Memory B cell (primary cell): ENCODE measurements around the gene TUBA3E.
A peak's percentile ranks its signal among the peaks of the same experiment; 100 is the strongest.
"Not testable (repeated sequence)": the region's sequence is repeated elsewhere in the genome, so short reads cannot be mapped to it uniquely, and the experiment has no call there.

Experiments
- ATAC-seq: fragments of 150-1000 bp; cut with Tn5 transposase; 2 replicates; pipeline ENCODE4 v1.10.0; 2021; ENCODE audit warnings: low read depth, mild to moderate bottlenecking, moderate library complexity
- DNase-seq, 2 donors: peaks; one replicate each; pipeline ENCODE4 v3.0.0; 2022; ENCODE audit warnings: low spot score in 2 of 2
- H3K27ac Mint-ChIP-seq: one replicate; pipeline ENCODE4 v1.8.0; 2022; ENCODE audit warnings: mild to moderate bottlenecking, moderate library complexity, mixed read lengths
- H3K27me3 Mint-ChIP-seq: one replicate; pipeline ENCODE4 v1.8.0; 2022; ENCODE audit warnings: mixed read lengths
- H3K36me3 Mint-ChIP-seq: one replicate; pipeline ENCODE4 v1.8.0; 2022; ENCODE audit warnings: mild to moderate bottlenecking, mixed read lengths
- H3K4me1 Mint-ChIP-seq: one replicate; pipeline ENCODE4 v1.8.0; 2022; ENCODE audit warnings: mixed read lengths
- H3K4me3 Mint-ChIP-seq: one replicate; pipeline ENCODE4 v1.8.0; 2022; ENCODE audit warnings: mild to moderate bottlenecking, moderate library complexity, mixed read lengths
- H3K9me3 Mint-ChIP-seq: one replicate; pipeline ENCODE4 v1.8.0; 2022; ENCODE audit warnings: mixed read lengths

The TUBA3E gene

GRCh38 chr2:130162486-130162885 is 35.8 kb downstream of the TUBA3E start:
- H3K27me3 Mint-ChIP-seq, H3K4me3 Mint-ChIP-seq, DNase-seq, H3K9me3 Mint-ChIP-seq, ATAC-seq, H3K27ac Mint-ChIP-seq: not testable (repeated sequence)
- H3K36me3 Mint-ChIP-seq: peaks cover 32% of the 10 kb centered on the region
- H3K4me1 Mint-ChIP-seq: peaks cover 12% of the 10 kb centered on the region

- ATAC-seq, H3K27me3 Mint-ChIP-seq, H3K4me3 Mint-ChIP-seq, DNase-seq, H3K9me3 Mint-ChIP-seq: not testable (repeated sequence)
- H3K4me1 Mint-ChIP-seq: peaks cover 15% of the 10 kb centered on the region
- peak overlapping the region; percentile 35 for H3K27ac Mint-ChIP-seq
- peaks cover 27% of the 10 kb centered on the region for H3K36me3 Mint-ChIP-seq
Observed at GRCh38 chr2:130160838-130161705, 37.2 kb downstream of the TUBA3E start.

GRCh38 chr2:130160131-130160530 is 38.1 kb downstream of the TUBA3E start:
- Mint-ChIP-seq H3K27ac (peak overlapping the region; percentile 83), H3K36me3 (peaks cover 23% of the 10 kb centered on the region), H3K4me1 (peaks cover 15% of the 10 kb centered on the region), H3K9me3 (no peaks in the 10 kb centered on the region), H3K27me3 (no peaks in the 10 kb centered on the region), H3K4me3 (no peak overlapping the region)
- no peak for ATAC-seq
- DNase-seq: no peak

- ATAC-seq, H3K27me3 Mint-ChIP-seq, H3K9me3 Mint-ChIP-seq, H3K4me3 Mint-ChIP-seq, DNase-seq: not testable (repeated sequence)
- H3K27ac Mint-ChIP-seq: peak overlapping the region; percentile 83
- peaks cover 18% of the 10 kb centered on the region for H3K36me3 Mint-ChIP-seq
- H3K4me1 Mint-ChIP-seq: peaks cover 15% of the 10 kb centered on the region
Observed at GRCh38 chr2:130159376-130159775, 38.9 kb downstream of the TUBA3E start.

GRCh38 chr2:130158631-130159030 is 39.6 kb downstream of the TUBA3E start:
- Mint-ChIP-seq H3K9me3 (no peaks in the 10 kb centered on the region), H3K4me3 (no peak overlapping the region), H3K27me3 (no peaks in the 10 kb centered on the region), H3K27ac (peak overlapping the region; percentile 92), H3K36me3 (peaks cover 17% of the 10 kb centered on the region), H3K4me1 (peaks cover 15% of the 10 kb centered on the region)
- DNase-seq (no peak), ATAC-seq (no peak)

GRCh38 chr2:130157825-130158514 is 40.3 kb downstream of the TUBA3E start:
- not testable (repeated sequence) for H3K27me3 Mint-ChIP-seq, H3K9me3 Mint-ChIP-seq
- peak overlapping the region; percentile 92 for H3K27ac Mint-ChIP-seq
- ATAC-seq (peak; percentile 87), DNase-seq (peak; percentile 69 to 73)
- H3K36me3 Mint-ChIP-seq: peaks cover 16% of the 10 kb centered on the region
- peaks cover 15% of the 10 kb centered on the region for H3K4me1 Mint-ChIP-seq
- H3K4me3 Mint-ChIP-seq: peak overlapping the region; percentile 25

- H3K4me1 Mint-ChIP-seq: peaks cover 15% of the 10 kb centered on the region
- H3K27me3 Mint-ChIP-seq, H3K9me3 Mint-ChIP-seq: not testable (repeated sequence)
- peak overlapping the region; percentile 25 for H3K4me3 Mint-ChIP-seq
- H3K36me3 Mint-ChIP-seq: peaks cover 18% of the 10 kb centered on the region
- DNase-seq (peak; percentile 26 to 49), ATAC-seq (peak; percentile 40)
- peak overlapping the region; percentile 92 for H3K27ac Mint-ChIP-seq
Observed at GRCh38 chr2:130157354-130157753, 40.9 kb downstream of the TUBA3E start.

GRCh38 chr2:130156624-130157004 is 41.6 kb downstream of the TUBA3E start:
- Mint-ChIP-seq H3K27ac (peak overlapping the region; percentile 68), H3K36me3 (peaks cover 19% of the 10 kb centered on the region), H3K4me3 (no peak overlapping the region), H3K4me1 (peaks cover 15% of the 10 kb centered on the region), H3K9me3 (no peaks in the 10 kb centered on the region), H3K27me3 (no peaks in the 10 kb centered on the region)
- no peak for ATAC-seq
- no peak for DNase-seq

GRCh38 chr2:130155956-130156623 is 42.1 kb downstream of the TUBA3E start:
- ATAC-seq: peak; percentile 23
- peaks cover 13% of the 10 kb centered on the region for H3K4me1 Mint-ChIP-seq
- not testable (repeated sequence) for H3K4me3 Mint-ChIP-seq, H3K27me3 Mint-ChIP-seq, H3K9me3 Mint-ChIP-seq
- peaks cover 18% of the 10 kb centered on the region for H3K36me3 Mint-ChIP-seq
- peak; percentile 34 to 53 for DNase-seq
- H3K27ac Mint-ChIP-seq: peak overlapping the region; percentile 82

GRCh38 chr2:130154773-130155765 is 43.2 kb downstream of the TUBA3E start:
- ATAC-seq (no peak), DNase-seq (no peak)
- no peak overlapping the region for H3K4me3 Mint-ChIP-seq
- H3K9me3 Mint-ChIP-seq: no peaks in the 10 kb centered on the region
- H3K27me3 Mint-ChIP-seq: no peaks in the 10 kb centered on the region
- peaks cover 10% of the 10 kb centered on the region for H3K4me1 Mint-ChIP-seq
- peak overlapping the region; percentile 82 for H3K27ac Mint-ChIP-seq
- peaks cover 13% of the 10 kb centered on the region for H3K36me3 Mint-ChIP-seq

GRCh38 chr2:130154423-130154770 is 43.8 kb downstream of the TUBA3E start:
- not testable (repeated sequence) for ATAC-seq

GRCh38 chr2:130153721-130154422 is 44.4 kb downstream of the TUBA3E start:
- H3K9me3 Mint-ChIP-seq, DNase-seq, H3K4me1 Mint-ChIP-seq, H3K27ac Mint-ChIP-seq, H3K4me3 Mint-ChIP-seq, ATAC-seq, H3K27me3 Mint-ChIP-seq: not testable (repeated sequence)
- peaks cover 11% of the 10 kb centered on the region for H3K36me3 Mint-ChIP-seq

More at GRCh38 chr2:130154423-130154770, 43.8 kb downstream of the TUBA3E start:
- H3K36me3 Mint-ChIP-seq: peaks cover 11% of the 10 kb centered on the region
- not testable (repeated sequence) for DNase-seq, H3K27me3 Mint-ChIP-seq, H3K4me3 Mint-ChIP-seq, H3K27ac Mint-ChIP-seq, H3K4me1 Mint-ChIP-seq, H3K9me3 Mint-ChIP-seq
